Endometrial microvascular endothelial cells (primary cell): ENCODE data around the gene CPT1C. TPM values are rescaled to one million over a fixed set of nuclear protein-coding genes. Genes with fewer than 3 reads are reported as not detected.
"Not testable (repeated sequence)": the region's sequence is repeated elsewhere in the genome, so short reads cannot be mapped to it uniquely, and the experiment has no call there.

ENCODE experiments used
- in situ Hi-C: cut with HindIII; loops from 2 replicates; pipeline ENCODE4 v1.10.0; 2017; ENCODE audit warnings: low sequenced_read_pairs, low pct_unique_long_range_greater_than_20kb; ENCODE audit errors: inconsistent ontology term
- total RNA-seq: library from RNA; depleted of rRNA; stranded (reverse); fragments of >200 nt; gene quantifications from one replicate; pipeline ENCODE4 v1.2.3, GENCODE V29; 2015; ENCODE audit errors: inconsistent ontology term

CPT1C gene
- total RNA-seq, 1 donor from 2014 or later: 9.6 TPM

DNA sequence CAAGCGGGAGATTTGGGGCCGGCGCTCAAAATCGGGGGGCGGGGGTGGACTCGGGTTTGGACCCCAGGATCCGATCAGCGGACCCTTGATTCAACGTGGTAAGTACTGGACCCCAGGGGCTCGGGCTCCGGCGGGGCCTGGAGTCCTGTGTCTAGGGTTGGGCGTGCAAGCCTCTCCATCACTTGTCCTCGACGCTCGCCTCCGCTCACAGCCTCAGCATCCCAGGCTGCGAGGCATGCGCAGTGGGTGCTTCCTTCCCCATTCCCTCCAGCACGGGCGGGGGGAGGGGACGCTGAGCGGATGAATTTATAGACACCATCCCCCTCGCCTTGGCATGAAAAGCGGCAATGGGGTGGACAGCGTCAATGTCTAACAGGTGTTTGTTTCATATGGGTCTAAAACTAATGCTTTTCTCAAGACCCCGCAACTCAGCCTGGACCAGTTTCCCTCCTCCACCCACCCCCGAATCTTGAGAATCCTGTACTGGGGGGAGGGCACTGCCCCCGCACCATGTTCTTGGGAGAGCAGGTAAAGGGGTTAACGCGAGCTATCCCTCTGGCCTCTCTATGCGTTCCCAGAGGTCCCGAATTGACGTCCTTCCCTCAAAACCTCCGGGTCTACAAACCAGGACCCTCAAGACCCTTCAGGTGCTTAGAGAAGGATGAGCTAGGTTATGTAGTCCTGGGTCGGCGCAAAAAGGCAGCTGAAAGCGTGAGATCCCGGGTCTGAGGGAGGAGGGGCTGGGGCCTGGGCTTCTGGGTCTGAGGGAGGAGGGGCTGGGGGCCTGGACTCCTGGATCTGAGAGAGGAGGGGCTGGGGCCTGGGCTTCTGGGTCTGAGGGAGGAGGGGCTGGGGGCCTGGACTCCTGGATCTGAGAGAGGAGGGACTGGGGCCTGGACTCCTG lies 579 bp downstream of the CPT1C start:
- in situ Hi-C loops: no loop called here

DNA sequence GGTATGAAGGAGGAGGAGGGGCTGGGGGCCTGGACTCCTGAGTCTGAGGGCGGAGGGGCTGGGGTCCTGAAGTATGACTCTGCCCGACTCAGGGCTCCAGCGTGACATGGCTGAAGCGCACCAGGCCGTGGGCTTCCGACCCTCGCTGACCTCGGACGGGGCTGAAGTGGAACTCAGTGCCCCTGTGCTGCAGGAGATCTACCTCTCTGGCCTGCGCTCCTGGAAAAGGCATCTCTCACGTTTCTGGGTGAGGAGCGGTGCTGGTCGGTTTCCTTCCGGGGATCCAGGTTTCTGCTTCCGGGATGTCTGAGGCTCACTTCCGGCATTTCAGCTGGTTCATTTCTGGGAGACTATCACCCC lies 1.2 kb downstream of the CPT1C start:
- in situ Hi-C loops: no loop called here

DNA sequence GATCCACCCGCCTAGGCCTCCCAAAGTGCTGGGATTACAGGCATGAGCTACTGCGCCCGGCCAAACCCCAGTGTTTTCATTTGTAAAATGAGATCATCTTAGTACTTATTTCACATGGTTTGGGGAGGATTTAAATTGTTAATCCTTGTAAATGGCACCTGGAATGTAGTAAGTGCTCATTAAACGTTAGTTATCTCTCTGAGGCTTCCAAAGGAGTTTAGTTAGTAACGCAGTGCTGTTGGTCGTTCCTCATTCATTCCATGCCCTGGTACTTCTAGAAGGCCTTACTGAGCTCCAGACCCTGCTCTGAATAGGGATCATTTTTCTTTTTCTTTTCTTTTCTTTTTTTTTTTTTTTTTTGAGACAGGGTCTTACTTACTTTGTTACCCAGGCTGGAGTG lies 5.2 kb downstream of the CPT1C start:
- in situ Hi-C loops: no loop called here

DNA sequence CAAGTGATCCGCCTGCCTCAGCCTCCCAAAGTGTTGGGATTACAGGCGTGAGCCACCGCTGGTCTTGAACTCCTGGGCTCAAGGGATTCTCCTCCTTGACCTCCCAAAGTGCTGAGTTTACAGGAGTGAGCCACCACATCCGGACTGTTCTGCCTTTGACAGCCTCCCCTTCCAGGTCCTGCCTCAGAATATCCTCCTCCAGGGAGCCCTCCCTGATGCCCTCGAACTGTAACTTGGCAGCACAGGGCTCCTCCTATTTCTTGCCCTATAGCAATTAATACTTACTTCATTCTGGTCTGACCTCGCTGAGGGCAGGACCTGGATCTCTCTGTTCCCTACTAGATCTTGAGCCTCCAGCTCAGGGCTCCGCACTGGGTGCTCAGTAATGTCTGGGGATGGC lies 5.9 kb downstream of the CPT1C start:
- in situ Hi-C loops: no loop called here

DNA sequence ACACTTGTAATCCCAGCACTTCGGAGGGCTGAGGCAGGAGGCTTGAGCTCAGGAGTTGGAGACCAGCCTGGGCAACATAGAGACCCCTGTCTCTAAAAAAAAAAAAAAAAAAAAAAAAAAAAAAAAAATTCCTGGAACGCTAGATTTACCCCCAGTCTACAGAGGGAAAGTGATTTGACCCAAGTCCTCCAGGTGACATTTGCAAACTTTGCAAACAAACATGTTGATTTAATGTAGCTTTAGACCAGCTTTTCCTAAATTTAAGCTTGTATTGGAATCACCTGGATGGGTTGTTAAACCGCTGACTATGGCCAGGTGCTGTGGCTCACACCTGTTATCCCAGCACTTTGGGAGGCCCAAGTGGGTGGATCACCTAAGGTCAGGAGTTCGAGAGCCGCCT lies 8.4 kb downstream of the CPT1C start:
- in situ Hi-C loops: no loop called here

DNA sequence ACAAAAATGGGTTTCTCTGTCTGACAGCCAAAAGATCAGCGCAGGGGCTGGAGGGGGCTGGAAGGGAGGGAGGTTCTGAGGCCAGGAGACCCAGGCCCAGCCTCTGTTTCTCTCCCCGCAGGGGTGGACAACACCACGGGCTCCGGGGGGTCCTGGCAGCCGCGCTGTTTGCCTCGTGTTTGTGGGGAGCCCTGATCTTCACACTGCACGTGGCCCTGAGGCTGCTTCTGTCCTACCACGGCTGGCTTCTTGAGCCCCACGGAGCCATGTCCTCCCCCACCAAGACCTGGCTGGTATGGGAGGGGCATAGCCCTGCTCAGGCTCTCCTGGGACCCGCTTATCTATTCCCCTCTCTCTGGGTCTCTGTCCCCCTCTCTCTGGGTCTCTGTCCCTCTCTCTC lies 9.6 kb downstream of the CPT1C start:
- in situ Hi-C loops: no loop called here

DNA sequence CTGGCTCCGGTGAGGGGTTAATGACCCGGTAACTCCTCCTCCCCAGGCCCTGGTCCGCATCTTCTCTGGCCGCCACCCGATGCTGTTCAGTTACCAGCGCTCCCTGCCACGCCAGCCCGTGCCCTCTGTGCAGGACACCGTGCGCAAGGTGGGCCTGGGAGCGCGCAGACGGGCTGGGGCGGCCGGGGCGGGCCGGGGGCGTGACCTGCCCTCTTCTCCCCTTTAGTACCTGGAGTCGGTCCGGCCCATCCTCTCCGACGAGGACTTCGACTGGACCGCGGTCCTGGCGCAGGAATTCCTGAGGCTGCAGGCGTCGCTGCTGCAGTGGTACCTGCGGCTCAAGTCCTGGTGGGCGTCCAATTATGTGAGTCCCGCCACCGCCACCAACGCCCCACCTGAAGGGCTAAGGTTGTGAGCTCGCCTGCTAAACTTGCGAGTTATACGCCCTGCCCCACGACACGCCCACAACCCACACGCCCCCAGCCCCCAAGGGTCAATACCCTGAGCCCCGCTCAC lies 10.4 kb downstream of the CPT1C start:
- in situ Hi-C loops: no loop called here

DNA sequence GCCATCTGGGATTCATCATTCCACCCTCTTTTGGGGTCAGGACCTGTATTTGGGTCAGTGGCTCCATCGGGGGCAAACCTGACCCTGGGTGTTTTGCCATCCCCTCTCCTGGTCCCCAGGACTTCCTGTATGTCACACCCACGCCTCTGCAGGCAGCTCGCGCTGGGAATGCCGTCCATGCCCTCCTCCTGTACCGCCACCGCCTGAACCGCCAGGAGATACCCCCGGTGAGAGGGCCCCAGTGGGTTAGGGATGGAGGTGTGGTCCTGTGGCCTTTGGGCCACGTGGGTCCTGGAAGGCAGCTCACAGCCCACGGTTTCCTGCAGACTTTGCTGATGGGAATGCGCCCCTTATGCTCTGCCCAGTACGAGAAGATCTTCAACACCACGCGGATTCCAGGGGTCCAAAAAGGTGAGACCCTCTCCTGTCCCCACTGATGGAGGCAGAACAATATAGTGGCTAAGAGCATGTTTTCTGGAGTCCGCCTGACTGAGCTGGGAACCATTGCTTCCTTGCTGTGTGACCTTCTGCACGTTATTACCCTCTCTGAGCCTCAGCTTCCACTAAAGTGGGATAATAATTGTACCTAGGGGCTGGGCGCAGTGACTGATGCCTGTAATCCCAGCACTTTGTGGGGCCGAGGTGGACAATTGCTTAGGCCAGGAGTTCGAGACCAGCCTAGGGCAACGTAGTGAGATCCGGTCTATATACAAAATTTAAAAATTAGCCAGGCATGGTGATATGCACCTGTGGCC lies 14.1 kb downstream of the CPT1C start:
- in situ Hi-C loops: no loop called here

DNA sequence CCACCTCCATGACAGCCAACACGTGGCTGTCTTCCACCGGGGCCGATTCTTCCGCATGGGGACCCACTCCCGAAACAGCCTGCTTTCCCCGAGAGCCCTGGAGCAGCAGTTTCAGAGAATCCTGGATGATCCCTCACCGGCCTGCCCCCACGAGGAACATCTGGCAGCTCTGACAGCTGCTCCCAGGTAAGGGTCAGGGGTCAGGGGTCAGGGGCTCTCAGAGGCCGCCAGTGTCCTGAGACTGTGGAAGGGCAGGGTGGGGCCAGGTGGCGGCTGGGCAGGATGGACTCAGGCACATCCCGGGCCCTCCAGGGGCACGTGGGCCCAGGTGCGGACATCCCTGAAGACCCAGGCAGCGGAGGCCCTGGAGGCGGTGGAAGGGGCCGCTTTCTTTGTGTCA lies 15.0 kb downstream of the CPT1C start:
- in situ Hi-C loops: no loop called here

DNA sequence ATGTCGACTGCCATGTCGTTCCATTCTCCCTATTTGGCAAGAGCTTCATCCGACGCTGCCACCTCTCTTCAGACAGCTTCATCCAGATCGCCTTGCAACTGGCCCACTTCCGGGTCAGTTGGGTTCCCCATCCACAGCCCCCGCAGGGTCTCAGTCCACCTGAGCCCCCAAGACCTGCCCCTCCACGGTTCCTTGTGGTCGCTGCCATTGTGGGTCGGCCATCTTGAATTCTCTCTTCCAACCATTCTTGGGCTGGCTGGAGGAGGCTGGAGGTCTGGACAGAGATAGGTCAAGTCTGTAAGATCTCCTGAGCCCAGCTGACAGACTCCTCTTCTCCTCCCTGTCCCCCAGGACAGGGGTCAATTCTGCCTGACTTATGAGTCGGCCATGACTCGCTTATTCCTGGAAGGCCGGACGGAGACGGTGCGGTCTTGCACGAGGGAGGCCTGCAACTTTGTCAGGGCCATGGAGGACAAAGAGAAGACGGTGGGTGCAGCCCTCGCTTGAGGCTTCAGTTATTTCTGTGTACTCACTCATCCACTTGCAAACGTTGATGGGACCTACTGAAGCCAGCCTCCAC lies 19.5 kb downstream of the CPT1C start:
- in situ Hi-C loops: no loop called here

DNA sequence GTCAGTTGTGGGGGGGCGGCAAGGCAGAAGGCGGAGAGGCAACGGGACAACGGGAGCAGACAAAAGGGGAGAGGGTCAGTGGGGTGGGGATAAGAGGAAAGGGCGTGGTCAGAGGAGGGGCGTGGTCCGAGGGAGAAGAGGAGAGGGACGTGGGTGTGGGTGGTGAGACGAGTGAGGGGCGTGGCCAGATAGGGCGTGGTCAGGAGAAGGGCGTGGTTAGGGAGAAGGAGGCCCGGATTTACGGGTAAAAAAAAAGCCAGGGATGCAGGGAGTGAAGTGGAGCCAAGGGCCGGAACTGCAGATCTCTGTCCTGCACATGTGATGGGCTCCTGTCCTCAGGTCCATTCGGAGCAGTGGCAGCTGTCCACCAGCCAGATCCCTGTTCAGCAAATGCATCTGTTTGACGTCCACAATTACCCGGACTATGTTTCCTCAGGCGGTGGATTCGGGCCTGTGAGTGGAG lies 21.5 kb downstream of the CPT1C start:
- in situ Hi-C loops: no loop called here

DNA sequence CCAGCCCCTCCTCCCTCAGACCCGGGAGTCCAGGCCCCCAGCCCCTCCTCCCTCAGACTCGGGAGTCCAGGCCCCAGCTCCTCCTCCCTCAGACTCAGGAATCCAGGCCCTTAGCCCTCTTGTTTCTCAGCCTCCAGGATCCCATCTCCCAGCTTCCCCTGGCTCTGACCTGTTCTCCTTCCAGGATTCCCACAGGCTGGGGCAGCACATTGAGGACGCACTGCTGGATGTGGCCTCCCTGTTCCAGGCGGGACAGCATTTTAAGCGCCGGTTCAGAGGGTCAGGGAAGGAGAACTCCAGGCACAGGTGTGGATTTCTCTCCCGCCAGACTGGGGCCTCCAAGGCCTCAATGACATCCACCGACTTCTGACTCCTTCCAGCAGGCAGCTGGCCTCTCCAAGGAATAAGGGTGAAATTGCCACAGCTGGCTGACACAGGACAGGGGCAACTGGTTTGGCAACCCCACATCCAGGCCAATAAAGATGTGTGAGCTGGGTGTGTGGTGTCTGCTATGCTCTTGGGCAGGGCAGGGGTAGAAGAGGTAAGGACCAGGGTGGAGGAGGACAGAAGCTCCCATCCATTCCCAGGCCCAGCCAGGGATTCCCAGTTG lies 22.4 kb downstream of the CPT1C start:
- in situ Hi-C loops: no loop called here

DNA sequence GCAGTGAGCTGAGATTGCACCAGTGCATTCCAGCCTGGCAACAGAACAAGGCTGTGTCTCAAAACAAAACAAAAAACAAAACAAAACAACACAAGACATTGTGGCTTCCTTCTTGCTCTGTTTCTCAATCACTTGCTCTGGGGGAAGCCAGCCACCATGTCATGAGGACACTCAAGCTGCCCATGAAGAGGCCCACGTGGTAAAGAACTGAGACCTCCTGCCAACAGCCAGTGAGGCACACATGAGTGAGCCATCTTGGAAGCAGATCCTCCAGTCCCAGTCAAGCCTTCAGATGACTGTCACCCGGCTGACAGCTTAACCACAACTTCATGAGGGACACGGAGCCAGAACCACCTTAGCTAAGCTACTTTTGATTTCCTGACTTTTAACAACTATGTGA lies 25.2 kb downstream of the CPT1C start:
- in situ Hi-C loops: no loop called here

DNA sequence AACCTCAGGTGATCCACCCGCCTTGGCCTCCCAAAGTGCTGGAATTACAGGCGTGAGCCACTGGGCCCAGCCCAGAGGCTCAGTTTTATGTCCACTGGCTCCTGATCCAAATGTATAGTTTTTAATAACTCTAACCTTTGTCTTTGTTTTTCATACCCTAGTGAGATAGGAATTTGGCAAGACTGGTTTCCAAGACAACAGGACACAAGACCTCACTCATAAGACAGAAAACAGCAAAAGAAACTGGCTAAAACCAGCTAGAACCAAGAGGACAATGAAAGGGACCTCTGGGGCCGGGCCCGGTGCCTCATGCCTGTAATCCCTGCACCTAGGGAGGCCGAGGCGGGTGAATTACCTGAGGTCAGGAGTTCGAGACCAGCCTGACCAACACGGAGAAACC lies 27.6 kb downstream of the CPT1C start:
- in situ Hi-C loops: no loop called here

DNA sequence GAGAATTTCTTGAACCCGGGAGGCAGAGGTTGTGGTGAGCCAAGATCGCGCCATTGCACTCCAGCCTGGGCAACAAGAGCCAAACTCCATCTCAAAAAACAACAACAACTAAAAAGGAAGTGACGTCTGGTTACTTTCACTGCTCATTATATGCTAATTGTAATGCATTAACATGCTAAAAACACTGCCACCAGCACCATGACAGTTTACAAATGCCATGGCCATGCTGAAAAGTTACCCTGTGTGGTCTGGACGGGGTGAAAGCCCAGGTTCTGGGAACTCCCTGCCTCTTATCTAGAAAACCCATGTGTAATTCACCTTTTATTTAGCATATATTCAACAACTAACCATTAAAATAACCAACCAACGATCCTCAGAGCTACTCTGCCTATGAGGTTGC lies 28.1 kb downstream of the CPT1C start:
- in situ Hi-C loops: no loop called here

DNA sequence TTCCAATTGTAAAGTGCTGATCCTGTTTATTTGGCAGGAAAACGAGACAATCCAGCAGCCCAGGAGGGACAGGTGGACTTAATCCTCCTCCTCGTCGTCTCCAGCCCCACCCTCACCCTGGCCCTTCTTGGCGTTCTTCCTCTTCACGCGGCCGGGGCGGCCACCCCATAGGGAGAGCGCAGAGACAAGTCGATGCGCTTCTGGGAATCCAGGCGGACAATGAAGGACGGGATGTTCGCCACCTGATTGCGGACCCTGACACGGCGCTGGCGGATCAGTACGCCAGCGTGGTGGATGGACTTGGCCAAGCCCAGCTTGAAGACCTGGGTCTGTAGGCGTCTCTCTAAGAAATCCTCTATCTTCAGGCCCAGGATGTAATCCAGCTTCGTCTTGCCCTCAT lies 28.5 kb downstream of the CPT1C start:
- in situ Hi-C loops: not testable (repeated sequence)

DNA sequence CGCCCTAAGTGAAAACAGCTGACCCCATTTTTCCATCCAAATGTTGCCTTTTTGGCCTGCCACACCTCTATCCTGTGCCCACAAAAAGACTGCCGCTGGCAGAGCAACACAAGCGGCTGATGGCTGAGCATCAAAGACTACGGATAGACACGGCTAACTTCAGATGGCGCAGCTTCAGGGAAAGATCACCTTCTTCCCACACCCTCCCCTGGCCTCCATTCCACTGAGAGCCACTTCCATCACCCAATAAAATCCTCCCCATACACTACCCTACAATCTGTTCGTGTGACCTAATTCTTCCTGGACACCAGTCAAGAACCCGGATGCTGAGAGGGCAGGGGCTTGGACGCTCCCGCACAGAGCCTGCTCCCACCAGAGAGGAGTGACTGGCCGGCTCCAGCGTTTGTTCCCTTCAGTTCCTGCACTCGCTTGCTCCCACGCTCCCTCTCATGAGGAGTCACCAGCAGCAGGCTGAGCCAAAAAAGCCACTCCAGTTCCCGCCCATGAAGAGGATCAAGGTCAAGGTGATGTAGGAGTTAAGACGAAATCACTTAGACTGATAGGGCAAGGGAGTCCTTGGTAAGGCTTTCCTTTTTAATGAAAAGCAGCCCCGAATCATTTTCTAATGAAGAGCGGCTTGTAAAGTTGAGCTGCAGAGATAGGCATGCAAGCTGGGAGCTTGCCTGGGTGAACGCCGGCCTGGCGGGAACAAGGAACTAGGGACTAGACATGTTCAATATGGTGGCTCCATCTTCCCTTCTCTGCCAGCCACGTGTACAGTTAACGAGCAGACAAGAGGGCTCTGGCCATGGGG lies 36.5 kb downstream of the CPT1C start:
- in situ Hi-C loops: no loop called here

DNA sequence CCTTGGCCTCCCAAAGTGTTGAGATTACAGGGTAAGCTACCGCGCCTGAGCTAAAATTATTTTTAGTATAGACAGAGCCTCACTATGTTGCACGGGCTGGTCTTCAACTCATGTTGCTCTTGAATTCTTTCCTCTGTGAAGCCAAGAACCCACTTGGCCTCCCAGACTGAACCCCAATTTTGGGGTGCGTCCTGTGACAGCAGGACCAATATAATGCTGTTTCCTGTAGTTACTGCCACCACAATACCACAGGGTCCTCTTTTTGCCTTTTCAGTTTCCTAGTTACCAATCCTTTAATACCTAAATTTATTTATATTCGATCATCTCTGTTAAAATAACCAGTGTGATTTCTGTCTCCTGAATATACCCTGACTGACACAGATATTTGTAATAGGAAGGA lies 39.2 kb downstream of the CPT1C start:
- in situ Hi-C loops: no loop called here

DNA sequence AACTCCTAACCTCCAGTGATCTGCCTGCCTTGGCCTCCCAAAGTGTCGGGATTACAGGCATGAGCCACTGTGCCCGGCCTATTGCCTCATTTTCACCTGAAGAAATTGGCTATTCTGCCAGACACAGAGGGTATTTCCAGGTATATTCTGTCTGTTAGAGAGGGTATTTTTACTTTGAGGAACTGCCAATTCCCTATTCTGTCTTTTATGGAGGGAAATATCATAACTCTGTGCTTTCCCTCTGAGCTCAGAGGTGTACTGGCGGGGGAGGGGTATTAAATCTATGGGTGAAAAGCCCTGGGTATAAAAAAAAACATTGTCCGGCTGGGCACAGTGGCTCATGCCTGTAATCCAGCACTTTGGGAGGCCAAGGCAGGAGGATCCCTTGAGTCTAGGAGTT lies 47.4 kb downstream of the CPT1C start:
- in situ Hi-C loops: no loop called here
